AG09309 (cell line): ENCODE data around the gene BCL10.
A peak's percentile ranks its signal among the peaks of the same experiment; 100 is the strongest.

Experiments used
- DNase-seq: peaks from one replicate; pipeline ENCODE4 v3.0.0-alpha.2; 2010; ENCODE audit warnings: low read depth
- H3K4me3 ChIP-seq: 2 replicates; pipeline ENCODE4 v1.5.1; 2011; ENCODE audit warnings: mild to moderate bottlenecking, low read depth, low read length, moderate library complexity; ENCODE audit not compliant: control insufficient read depth
- CTCF ChIP-seq: IDR thresholded peaks from 2 replicates; pipeline ENCODE4 v1.5.1; 2011; ENCODE audit warnings: mild to moderate bottlenecking, low read depth, low read length, inconsistent platforms; ENCODE audit not compliant: insufficient read depth, control insufficient read depth; ENCODE audit errors: missing control alignments

BCL10 gene

DNA sequence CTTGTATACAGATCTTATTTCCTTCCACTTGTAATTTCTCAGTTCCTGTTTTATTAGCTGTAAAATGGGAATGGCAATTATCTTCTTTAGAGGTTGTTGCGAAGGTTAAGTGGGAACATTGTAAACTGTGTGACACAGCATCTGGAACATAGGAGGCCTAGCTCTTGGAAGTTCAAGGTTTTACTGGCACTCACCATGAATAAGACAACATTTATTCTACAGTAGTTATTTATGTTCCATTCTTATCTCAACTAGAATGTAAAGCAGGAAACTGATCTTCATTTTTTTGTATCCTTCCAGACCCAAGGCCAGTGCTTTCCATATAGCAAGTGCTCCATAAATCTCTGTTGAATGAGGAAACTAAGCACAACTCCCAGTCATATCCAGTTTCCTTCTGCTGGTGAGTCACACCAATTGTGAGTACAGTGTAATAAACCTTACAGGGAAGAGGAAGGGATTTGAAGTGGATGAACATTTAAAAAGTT is 1.4 kb downstream of the BCL10 start:
- no peak for DNase-seq
- H3K4me3 ChIP-seq: peak overlapping the region; percentile 93
- no peak for TF ChIP-seq CTCF

DNA sequence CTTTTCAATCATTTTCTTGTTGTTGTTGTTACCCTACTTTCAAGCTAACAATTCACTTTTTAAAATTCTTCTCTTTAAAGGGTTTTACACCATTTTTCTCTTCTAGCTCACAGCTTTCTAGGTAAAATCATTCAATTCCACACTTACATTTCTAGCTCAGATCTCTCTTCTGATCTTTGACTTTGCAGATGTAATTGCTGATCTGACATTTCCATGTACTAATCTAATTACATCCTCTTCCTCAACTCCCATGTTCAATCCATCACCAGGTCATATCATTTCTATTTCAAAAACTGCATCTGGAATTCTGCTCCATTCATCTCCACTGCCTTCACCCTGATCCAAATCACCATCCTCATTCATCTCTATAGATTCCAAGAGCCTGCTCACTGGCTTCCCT is 3.0 kb downstream of the BCL10 start:
- no peak for DNase-seq
- TF ChIP-seq CTCF: no peak
- peak overlapping the region; percentile 13; the same call in 1 of the 2 replicates for H3K4me3 ChIP-seq

DNA sequence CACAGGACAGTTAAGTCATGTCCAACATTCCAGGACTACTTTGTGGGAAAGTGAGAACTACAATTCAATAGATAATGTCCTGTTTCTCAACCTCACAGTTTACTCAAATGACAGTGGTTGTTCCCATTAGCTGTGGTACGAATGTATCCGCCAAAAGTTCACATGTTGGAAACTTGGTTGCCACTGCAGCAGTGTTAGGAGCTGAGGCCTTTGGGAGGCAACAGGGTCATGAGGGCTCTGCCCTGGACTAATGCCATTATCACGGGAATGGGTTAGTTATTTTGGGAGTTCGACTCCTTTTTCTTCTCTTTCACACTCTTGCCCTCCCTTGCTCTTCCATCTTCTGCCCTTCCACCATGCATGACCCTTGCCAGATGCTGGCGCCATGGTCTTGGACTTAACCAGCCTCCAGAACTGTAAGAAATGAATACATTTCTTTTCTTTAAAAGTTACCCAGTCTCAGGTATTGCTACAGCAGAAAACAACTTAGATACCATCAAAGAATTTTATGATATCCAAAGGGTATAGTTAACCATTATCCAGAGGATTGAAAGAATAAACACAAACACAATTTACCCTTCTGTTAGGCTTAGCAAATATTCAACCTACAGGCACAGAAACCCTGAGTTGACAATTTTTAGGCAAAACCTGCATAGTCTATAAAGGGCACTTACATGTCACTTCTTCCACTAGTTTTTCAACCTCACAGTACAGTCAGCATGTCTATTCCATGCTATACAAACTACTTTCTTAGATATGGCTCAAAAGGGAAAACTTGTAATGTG is 7.4 kb downstream of the BCL10 start:
- TF ChIP-seq CTCF: no peak
- no peak for DNase-seq
- H3K4me3 ChIP-seq: no peak overlapping the region

- DNase-seq: no peak
- TF ChIP-seq CTCF: no peak
- H3K4me3 ChIP-seq: no peak overlapping the region
These were observed 9.1 kb downstream of the BCL10 start for GRCh38 chr1:85267313-85267712.

DNA sequence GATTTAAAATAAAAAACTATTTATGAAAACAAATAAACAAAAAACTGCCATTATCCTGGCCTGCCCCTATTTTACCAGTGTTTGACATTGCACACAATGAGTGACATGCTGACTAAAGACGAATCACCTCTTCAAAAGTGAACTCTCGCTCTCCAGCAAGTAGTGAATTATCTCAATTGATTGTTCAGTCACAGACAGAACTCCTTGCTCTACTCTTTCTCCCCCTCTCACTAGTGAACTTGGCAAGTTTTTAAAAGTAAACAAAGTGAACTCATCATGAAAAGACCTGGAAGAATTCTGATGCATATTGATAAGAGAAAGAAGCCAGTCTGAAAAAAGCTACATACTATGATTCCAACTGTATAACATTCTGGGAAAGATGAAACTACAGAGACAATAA is 12.3 kb downstream of the BCL10 start:
- no peak overlapping the region for H3K4me3 ChIP-seq
- no peak for TF ChIP-seq CTCF
- DNase-seq: no peak

GRCh38 chr1:85262985-85263384 is 13.4 kb downstream of the BCL10 start:
- no peak for DNase-seq
- H3K4me3 ChIP-seq: no peak overlapping the region
- TF ChIP-seq CTCF: no peak
